ENCODE data around the gene SLC4A1.

The SLC4A1 gene

GRCh38 chr17:44267818-44268490 lies at the start of gene SLC4A1:
TSS of gene SLC4A1 (minus strand) at chr17:44268135. CDS start at chr17:44262866, 5,269 bp downstream.
- in situ Hi-C loops (cut with MboI; ENCODE audit: low sequenced_read_pairs) = no loop called here

- in situ Hi-C loops (cut with MboI; ENCODE audit: low sequenced_read_pairs) = no loop called here
Measured at GRCh38 chr17:44317545-44317944, 49.6 kb upstream of the SLC4A1 start.

- in situ Hi-C loops (cut with MboI; ENCODE audit: low sequenced_read_pairs) = no loop called here
Measured at GRCh38 chr17:44315760-44316731, 48.1 kb upstream of the SLC4A1 start.

- in situ Hi-C loops (cut with MboI; ENCODE audit: low sequenced_read_pairs) = no loop called here
Measured at GRCh38 chr17:44314869-44315661, 47.1 kb upstream of the SLC4A1 start.

GRCh38 chr17:44314524-44314868 lies 46.6 kb upstream of the SLC4A1 start:
- in situ Hi-C loops (cut with MboI; ENCODE audit: low sequenced_read_pairs) = no loop called here

- in situ Hi-C loops (cut with MboI; ENCODE audit: low sequenced_read_pairs) = no loop called here
Measured at GRCh38 chr17:44314031-44314430, 46.1 kb upstream of the SLC4A1 start.

- in situ Hi-C loops (cut with MboI; ENCODE audit: low sequenced_read_pairs) = no loop called here
Measured at GRCh38 chr17:44312396-44313104, 44.6 kb upstream of the SLC4A1 start.

- in situ Hi-C loops (cut with MboI; ENCODE audit: low sequenced_read_pairs) = no loop called here
Measured at GRCh38 chr17:44311562-44312181, 43.7 kb upstream of the SLC4A1 start.

- in situ Hi-C loops (cut with MboI; ENCODE audit: low sequenced_read_pairs) = no loop called here
Measured at GRCh38 chr17:44310609-44311376, 42.9 kb upstream of the SLC4A1 start.

GRCh38 chr17:44310188-44310587 lies 42.3 kb upstream of the SLC4A1 start:
- in situ Hi-C loops (cut with MboI; ENCODE audit: low sequenced_read_pairs) = no loop called here

GRCh38 chr17:44309472-44309871 lies 41.5 kb upstream of the SLC4A1 start:
- in situ Hi-C loops (cut with MboI; ENCODE audit: low sequenced_read_pairs) = no loop called here

- in situ Hi-C loops (cut with MboI; ENCODE audit: low sequenced_read_pairs) = no loop called here
Measured at GRCh38 chr17:44308865-44309264, 40.9 kb upstream of the SLC4A1 start.

- in situ Hi-C loops (cut with MboI; ENCODE audit: low sequenced_read_pairs) = no loop called here
Measured at GRCh38 chr17:44308320-44308818, 40.4 kb upstream of the SLC4A1 start, which contains the start of gene RUNDC3A. TSS of gene RUNDC3A (plus strand) at chr17:44308601. CDS start at chr17:44308833, 232 bp downstream.

GRCh38 chr17:44307387-44308186 lies 39.7 kb upstream of the SLC4A1 start:
- in situ Hi-C loops (cut with MboI; ENCODE audit: low sequenced_read_pairs) = no loop called here

GRCh38 chr17:44304651-44305050 lies 36.7 kb upstream of the SLC4A1 start:
- in situ Hi-C loops (cut with MboI; ENCODE audit: low sequenced_read_pairs) = no loop called here

GRCh38 chr17:44297975-44298374 lies 30.0 kb upstream of the SLC4A1 start:
- in situ Hi-C loops (cut with MboI; ENCODE audit: low sequenced_read_pairs) = no loop called here

- in situ Hi-C loops (cut with MboI; ENCODE audit: low sequenced_read_pairs) = no loop called here
Measured at GRCh38 chr17:44293509-44294226, 25.7 kb upstream of the SLC4A1 start.

- in situ Hi-C loops (cut with MboI; ENCODE audit: low sequenced_read_pairs) = no loop called here
Measured at GRCh38 chr17:44287651-44288050, 19.7 kb upstream of the SLC4A1 start.
